Fibroblast of lung (primary cell): ENCODE results near the gene GOLGA3.

Source experiments
- CTCF ChIP-seq, 2 donors: IDR thresholded peaks in 1 of 2; conservative IDR thresholded peaks in 1 of 2; 1 replicate in 1 of 2; 2 replicates in 1 of 2; pipeline ENCODE4 v1.5.1; 2011 to 2012; ENCODE audit warnings: low read length in 2 of 2, control low read depth in 1 of 2, inconsistent platforms in 1 of 2, low read depth in 1 of 2, mild to moderate bottlenecking in 1 of 2
- EZH2 ChIP-seq: IDR thresholded peaks from 2 replicates; pipeline ENCODE4 v1.5.1; 2012; ENCODE audit warnings: low read length, control low read depth, mild to moderate bottlenecking; ENCODE audit errors: missing control alignments

- no peak for TF ChIP-seq CTCF (conservative IDR thresholded peaks at IDR 0.05 in 1 of 2, IDR thresholded peaks at IDR 0.05 in 1 of 2; ENCODE audit: low read depth in 1 of 2, low read length in 2 of 2)
- no peak for TF ChIP-seq EZH2
These were observed 51.1 kb downstream of the GOLGA3 start for GRCh38 chr12:132777614-132778013.
